Measurements from ENCODE around the gene PKIG.

The PKIG gene

DNA sequence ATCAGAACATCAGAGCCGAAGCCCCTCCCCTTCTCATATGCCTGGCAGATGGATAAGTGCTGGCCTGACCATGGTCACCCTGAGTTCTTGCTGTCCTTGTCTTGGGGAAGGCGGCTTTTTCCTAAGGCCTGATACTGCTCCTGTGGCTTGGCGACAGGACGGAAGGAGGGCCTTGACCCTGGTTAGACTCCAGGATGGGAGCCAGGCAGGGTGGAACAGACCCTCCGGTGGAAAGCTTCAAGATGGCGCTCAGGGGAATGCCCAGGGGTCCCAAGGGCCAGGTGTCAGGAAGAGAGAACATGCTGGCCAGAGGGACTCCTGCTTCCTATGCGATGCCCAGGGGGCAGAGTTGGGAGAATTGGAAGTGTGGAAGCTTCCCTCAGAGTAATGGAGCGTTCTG, 39.6 kb downstream of the PKIG start:
- no peak for DNase-seq

DNA sequence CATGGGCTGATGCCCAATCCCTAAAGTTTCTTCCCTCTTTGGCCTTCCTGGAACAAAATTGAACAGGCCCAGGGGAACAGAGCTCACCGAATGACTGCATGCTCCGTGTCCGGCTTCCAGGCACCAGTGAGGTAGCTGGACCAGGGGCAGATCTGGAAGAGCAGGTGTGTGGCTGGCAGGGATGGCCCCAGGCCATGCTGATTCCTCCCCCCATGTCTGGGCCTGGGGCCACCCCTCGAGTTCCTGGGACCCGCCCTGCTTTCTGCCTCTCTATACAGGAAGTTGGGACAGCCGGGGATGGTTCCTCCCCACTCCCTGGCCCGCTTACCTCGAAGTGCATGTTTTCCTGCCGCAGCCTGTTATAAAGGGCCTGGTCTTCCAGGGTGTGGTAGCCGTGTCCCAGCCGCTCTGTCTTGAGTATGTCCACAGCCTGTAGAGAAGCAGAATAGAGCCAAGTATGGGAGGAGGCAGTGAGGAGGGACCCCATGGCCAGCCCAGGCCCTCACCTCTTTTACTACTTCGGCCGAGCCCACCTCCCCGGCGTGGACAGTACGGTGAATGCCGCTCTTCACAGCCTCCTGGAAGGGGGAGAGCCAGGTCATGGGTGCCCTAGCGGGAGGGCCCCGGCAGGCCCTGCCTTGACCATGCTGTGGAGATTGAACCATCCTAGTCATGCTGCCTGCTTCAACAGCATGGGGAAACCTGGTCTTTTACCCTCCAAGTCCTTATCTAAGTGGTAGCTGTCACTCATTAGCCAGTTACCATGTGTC, 40.3 kb downstream of the PKIG start:
- DNase-seq = no peak

DNA sequence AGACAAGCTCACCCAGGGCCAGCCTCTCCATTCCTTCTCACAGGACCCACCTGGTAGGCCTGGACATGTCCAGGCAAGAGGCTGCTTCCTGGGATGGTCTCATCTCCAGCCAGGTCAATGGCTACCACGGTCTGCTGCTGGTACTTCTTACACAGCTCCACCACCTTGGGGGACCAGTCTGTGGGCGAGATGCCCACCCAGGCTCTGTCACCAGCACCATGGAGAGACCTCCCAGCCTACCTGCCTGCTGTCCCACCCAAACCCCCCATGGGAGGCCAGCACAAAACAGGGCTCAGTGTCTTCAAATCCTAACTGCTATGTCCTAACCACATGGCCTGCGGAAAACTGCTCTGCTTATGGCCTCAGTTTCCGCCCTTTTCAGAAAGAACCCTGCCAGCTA, 41.8 kb downstream of the PKIG start:
- DNase-seq = no peak

GRCh38 chr20:44624743-44625271, 42.4 kb downstream of the PKIG start:
- no peak for DNase-seq

DNA sequence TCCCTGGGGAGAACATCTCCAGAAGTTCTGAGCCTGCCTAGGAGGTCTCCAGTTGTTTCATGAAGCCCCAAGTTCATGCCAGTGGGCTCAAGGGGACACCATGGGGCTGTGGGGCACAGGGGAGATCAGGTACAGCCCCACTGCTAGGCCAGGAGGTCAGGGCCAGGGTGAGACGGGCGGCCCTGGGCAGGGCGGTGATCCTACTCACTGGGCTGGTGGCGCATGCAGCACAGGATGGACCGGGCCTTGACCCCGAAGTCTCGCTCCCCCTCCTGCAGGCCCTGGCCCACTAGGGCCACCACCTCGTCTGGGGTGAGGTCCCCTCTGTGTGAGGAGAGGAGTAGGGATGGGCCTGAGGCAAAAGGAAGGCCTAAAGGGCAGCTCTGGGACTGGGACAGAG, 43.0 kb downstream of the PKIG start:
- DNase-seq = no peak

DNA sequence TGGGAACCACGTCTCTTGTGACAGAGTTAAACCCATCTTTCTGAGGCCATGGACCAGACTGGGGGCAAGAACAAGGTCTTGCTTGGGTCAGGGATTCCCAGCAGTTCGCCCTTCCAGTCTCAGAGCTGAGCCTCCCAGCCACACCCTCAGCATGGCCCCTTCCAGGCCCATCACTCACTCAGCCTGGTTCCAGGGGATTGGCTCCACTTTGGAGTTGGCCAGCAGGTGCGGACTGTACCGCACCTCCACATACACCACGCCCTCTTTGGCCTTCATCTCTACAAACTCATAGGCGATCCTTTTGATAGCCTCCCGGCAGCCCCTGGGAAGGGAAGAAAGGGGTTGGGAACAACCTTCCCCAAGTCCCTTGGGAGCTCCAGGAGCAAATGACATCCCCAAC, 43.9 kb downstream of the PKIG start:
- no peak for DNase-seq

DNA sequence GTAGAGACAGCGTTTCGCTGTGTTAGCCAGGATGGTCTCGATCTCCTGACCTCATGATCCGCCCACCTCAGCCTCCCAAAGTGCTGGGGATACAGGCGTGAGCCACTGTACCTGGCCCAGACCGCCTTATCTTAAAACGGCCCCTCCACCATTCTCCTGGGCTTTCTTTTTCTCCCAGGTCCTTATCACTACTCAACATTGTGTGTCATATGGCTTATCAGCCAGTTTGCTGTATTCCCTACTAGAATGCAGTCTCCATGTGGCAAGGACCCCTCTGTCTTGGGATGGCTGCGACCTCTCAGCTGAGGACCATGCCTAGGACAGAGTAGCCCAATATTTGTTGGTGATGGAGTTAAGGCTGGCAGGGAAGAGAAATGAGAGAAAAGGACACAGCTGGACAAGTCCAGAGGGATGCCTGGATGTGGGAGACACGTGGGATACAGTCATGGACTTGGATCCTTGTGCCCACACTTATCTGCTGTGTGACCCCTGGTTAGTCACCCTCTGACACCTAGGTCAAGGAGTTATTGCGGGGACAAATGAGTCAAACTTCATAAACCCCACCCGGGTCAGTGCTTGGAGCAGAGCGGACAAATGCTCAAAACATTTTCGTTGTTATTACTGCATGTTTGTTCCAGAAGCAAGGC, 45.1 kb downstream of the PKIG start:
- DNase-seq = no peak

- no peak for DNase-seq
Observed at GRCh38 chr20:44629017-44629385, 46.6 kb downstream of the PKIG start.

GRCh38 chr20:44629542-44629941, 47.2 kb downstream of the PKIG start:
- DNase-seq = no peak

- DNase-seq = no peak
Observed at GRCh38 chr20:44630297-44630696, 47.9 kb downstream of the PKIG start.

DNA sequence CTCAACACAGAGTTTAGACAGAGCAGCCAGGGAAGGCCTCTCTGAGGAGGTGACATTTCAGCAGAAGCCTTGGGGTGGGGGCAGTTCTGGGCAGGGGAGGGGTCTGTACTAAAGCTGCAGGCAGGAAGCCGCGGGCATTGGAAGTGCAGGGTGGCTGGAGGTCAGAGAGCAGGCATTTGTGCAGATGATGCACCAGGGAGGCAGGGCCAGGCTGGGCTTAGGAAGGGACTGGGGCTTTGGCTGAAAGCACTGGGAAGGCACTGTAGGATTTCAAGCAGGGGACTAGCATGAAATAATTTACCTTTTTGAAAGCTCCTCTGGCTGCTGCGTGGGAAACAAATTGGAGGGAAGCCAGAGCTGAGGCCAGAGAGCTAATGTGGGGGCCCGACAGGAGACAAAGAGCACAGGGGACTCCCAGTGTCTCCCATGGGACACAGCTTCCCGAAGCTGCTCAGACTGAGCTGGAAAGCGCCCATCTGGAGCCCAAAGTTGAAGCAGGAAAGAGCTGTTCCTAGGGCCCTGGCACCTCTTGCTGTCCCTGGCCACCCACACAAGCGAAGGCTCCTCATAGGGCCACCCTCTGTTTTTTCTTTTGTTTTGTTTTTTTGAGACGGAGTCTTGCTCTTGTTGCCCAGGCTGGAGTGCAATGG, 49.8 kb downstream of the PKIG start:
- DNase-seq = no peak

DNA sequence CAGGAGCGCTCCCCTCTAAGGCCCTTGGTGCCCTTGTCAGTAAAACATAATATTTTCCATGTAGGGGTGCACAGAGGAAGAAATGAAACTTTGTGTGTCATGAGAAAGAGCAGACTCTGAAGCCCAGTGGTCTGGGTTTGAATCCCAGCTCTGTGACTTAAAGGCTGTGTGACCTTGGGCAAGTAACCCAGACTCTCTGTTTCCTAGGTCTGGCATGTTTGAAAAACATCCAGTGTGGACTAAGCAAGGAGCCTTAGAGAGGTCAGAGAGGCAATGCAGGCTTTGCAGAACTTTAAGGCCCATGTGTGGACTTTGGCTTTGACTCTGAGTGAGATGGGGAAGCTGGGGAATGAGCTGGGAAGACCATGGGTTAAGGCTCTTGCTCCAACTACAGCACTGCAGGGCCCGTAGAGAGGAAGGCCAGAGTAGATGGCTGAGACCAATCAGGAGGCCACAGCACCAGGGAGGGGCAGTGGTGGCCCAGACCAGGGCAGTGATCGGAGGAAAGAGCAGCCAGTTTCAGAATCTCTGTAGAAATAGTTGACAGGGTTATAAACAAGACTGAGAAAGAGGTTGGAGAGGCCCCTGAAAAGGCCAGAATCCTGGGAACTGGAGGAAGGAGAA, 50.9 kb downstream of the PKIG start:
- DNase-seq = no peak

- DNase-seq = no peak
Observed at GRCh38 chr20:44633872-44634600, 51.7 kb downstream of the PKIG start.

GRCh38 chr20:44635877-44636276, 53.5 kb downstream of the PKIG start:
- no peak for DNase-seq

DNA sequence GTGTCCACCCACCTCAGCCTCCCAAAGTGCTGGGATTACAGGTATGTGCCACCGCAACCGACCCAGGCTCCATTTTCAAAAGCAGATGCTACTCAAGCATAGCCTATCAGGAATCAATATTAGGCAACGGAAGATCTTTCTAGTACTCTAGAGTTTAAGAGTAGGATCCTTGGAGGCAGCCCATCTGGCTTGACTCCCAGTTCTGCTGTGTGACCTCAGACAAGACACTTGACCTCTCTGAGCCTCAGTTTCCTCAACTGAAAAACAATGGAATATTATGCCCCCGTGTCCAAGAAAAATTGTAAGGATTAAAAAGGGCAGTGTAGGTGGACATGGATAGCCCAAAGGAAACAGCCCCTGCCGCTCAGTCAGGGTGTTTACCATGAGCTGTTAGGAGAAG, 54.7 kb downstream of the PKIG start:
- no peak for DNase-seq

GRCh38 chr20:44637522-44638372, 55.4 kb downstream of the PKIG start:
- no peak for DNase-seq

- DNase-seq = no peak
Observed at GRCh38 chr20:44640522-44640921, 58.1 kb downstream of the PKIG start.

DNA sequence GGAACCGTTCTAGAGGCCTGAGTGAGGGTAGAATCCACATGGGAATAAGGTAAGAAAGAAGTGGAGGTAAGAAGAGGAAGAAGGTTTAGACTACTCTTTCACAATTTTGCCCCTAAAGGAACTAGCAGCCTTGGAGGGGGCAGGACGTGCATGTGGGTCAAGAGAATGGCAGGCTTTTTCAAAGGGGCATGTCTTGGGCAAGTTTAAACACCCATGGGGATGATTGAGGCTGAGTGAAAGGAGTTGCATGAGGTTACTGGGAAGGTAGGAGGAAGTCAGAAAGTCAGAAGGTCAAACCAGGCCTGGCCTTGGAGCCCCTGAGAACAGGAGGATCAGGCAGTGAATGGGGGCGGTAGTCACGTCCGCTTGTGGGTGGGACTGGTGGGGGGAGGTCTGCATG, 58.9 kb downstream of the PKIG start:
- DNase-seq = no peak

GRCh38 chr20:44642203-44643153, 60.1 kb downstream of the PKIG start:
- DNase-seq = peak; percentile 85

DNA sequence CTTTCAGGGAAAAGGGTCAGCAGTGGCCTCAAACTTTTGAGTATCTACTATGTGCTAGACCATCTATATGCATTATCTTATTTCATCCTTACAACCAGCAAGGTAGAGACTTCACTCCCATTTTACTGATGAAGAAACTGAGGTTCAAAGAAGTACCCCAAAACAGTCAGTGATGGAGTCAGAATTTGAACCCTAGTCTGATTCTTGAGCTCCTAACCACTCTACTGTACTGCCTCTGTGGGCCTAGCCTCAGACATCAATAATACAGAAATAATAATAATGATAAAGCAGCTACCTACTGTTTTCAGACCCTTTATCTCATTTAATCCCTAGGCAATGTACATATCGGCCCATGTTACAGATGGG, 60.8 kb downstream of the PKIG start:
- DNase-seq = no peak

Data from fibroblast of skin of right quadriceps (primary cell).